Natural killer cell (primary cell): ENCODE measurements around the gene FOXP1. TPM values are rescaled to one million over a fixed set of nuclear protein-coding genes. Genes with fewer than 3 reads are reported as not detected.
A peak's percentile ranks its signal among the peaks of the same experiment; 100 is the strongest.

Source experiments
- ATAC-seq, 3 donors: fragments of 150-1000 bp in 2 of 3; fragments of 200-7000 bp in 1 of 3; cut with Tn5 transposase; 1 replicate in 1 of 3; 2 replicates in 2 of 3; pipeline ENCODE4 v1.10.0; 2021; ENCODE audit warnings: mild to moderate bottlenecking in 2 of 3, moderate library complexity in 2 of 3
- DNase-seq, 2 donors: peaks; one replicate each; pipeline versions ENCODE4 v3.0.0 to v3.0.0-alpha.2; 2013 to 2021; ENCODE audit warnings: mixed read lengths in 1 of 2
- H3K27ac ChIP-seq: one replicate; pipeline ENCODE4 v1.5.1; 2013; ENCODE audit warnings: mild to moderate bottlenecking, low read length
- H3K27me3 ChIP-seq: one replicate; pipeline ENCODE4 v1.6.1; 2013; ENCODE audit warnings: low read length; ENCODE audit not compliant: control insufficient read depth, insufficient read depth
- H3K36me3 ChIP-seq: one replicate; pipeline ENCODE4 v1.6.1; 2013; ENCODE audit warnings: low read length; ENCODE audit not compliant: control insufficient read depth, insufficient read depth
- H3K4me1 ChIP-seq: one replicate; pipeline ENCODE4 v1.6.1; 2013; ENCODE audit warnings: low read length; ENCODE audit not compliant: control insufficient read depth, insufficient read depth
- H3K4me3 ChIP-seq: one replicate; pipeline ENCODE4 v1.5.1; 2013; ENCODE audit warnings: low read length
- H3K9me3 ChIP-seq: one replicate; pipeline ENCODE4 v1.6.1; 2013; ENCODE audit warnings: low read length; ENCODE audit not compliant: control insufficient read depth, insufficient read depth
- H3K27ac Mint-ChIP-seq, 2 donors: one replicate each; pipeline ENCODE4 v1.8.0; 2022; ENCODE audit warnings: mild to moderate bottlenecking in 2 of 2, mixed read lengths in 2 of 2, moderate library complexity in 1 of 2
- H3K27me3 Mint-ChIP-seq, 2 donors: one replicate each; pipeline ENCODE4 v1.8.0; 2022; ENCODE audit warnings: low read depth in 2 of 2, mixed read lengths in 2 of 2
- H3K36me3 Mint-ChIP-seq: one replicate; pipeline ENCODE4 v1.8.0; 2022; ENCODE audit warnings: mixed read lengths
- H3K4me1 Mint-ChIP-seq, 2 donors: one replicate each; pipeline ENCODE4 v1.8.0; 2022; ENCODE audit warnings: mixed read lengths in 2 of 2
- H3K4me3 Mint-ChIP-seq: one replicate; pipeline ENCODE4 v1.8.0; 2022; ENCODE audit warnings: mild to moderate bottlenecking, moderate library complexity, mixed read lengths
- H3K9me3 Mint-ChIP-seq, 2 donors: one replicate each; pipeline ENCODE4 v1.8.0; 2022; ENCODE audit warnings: mixed read lengths in 2 of 2
- CTCF ChIP-seq: fragments of 200-600 bp; IDR thresholded peaks from one replicate; pipeline ENCODE4 v1.8.0; 2022; ENCODE audit warnings: antibody characterized with exemption
- WGBS: methylation state at CpG from one replicate; pipeline ENCODE4 v1.1.7; 2013; ENCODE audit warnings: missing lambda C conversion rate; ENCODE audit not compliant: insufficient coverage; 5-methylcytosine and 5-hydroxymethylcytosine counted together
- intact Hi-C: fragments of 100-400 bp; cut with micrococcal nuclease; formaldehyde crosslinking; loops from one replicate; pipeline ENCODE4 v1.14.2; 2022
- total RNA-seq, 4 donors: library from RNA; stranded (reverse); fragments of 120-200 nt in 1 of 4; gene quantifications; one replicate each; pipeline versions ENCODE4 v1.2.3 to v1.2.4, GENCODE V29; 2013 to 2022

FOXP1 gene
- total RNA-seq, 3 donors from 2014 or later (not counting 1 experiment from before 2014, with no cell fraction given) = 166 to 185 (median 166) TPM

GRCh38 chr3:71026634-71027578 lies 556.6 kb downstream of the FOXP1 start:
- no peaks in the 10 kb centered on the region for H3K9me3 Mint-ChIP-seq
- Histone ChIP-seq H3K4me1 (peaks cover 5% of the 10 kb centered on the region), H3K9me3 (no peaks in the 10 kb centered on the region), H3K36me3 (peaks cover 2% of the 10 kb centered on the region), H3K27ac (no peak overlapping the region), H3K27me3 (no peaks in the 10 kb centered on the region), H3K4me3 (no peak overlapping the region)
- no peaks in the 10 kb centered on the region for H3K36me3 Mint-ChIP-seq
- peaks cover 68 to 70% of the 10 kb centered on the region in 2 donors for H3K4me1 Mint-ChIP-seq
- DNase-seq (no peak), ATAC-seq (no peak)
- TF ChIP-seq CTCF = no peak
- intact Hi-C loops = no loop called here
- H3K4me3 Mint-ChIP-seq = no peak overlapping the region
- H3K27ac Mint-ChIP-seq = peak overlapping the region; percentile 19 to 83
- 97% methylated on average over 6 of the region's 6 CpGs for WGBS
- no peaks in the 10 kb centered on the region for H3K27me3 Mint-ChIP-seq

- Histone ChIP-seq H3K36me3 (no peaks in the 10 kb centered on the region), H3K9me3 (no peaks in the 10 kb centered on the region), H3K4me3 (no peak overlapping the region), H3K27me3 (no peaks in the 10 kb centered on the region), H3K4me1 (peaks cover 4% of the 10 kb centered on the region), H3K27ac (peak overlapping the region; percentile 2)
- no peaks in the 10 kb centered on the region for H3K27me3 Mint-ChIP-seq
- H3K4me3 Mint-ChIP-seq = peak overlapping the region; percentile 61
- TF ChIP-seq CTCF = no peak
- WGBS = 43% methylated on average over 1 of the region's 1 CpG
- no peaks in the 10 kb centered on the region for H3K36me3 Mint-ChIP-seq
- intact Hi-C loops = no loop called here
- H3K9me3 Mint-ChIP-seq = no peaks in the 10 kb centered on the region
- peak overlapping the region; percentile 19 to 83 for H3K27ac Mint-ChIP-seq
- H3K4me1 Mint-ChIP-seq = peaks cover 65 to 68% of the 10 kb centered on the region in 2 donors
- peak in 1 of 3 donors; percentile 38 for ATAC-seq
- DNase-seq = no peak
Observed at GRCh38 chr3:71025516-71025915, 558.0 kb downstream of the FOXP1 start.

GRCh38 chr3:71025010-71025409 lies 558.5 kb downstream of the FOXP1 start:
- no peak overlapping the region for H3K27ac ChIP-seq
- Mint-ChIP-seq H3K36me3 (no peaks in the 10 kb centered on the region), H3K9me3 (no peaks in the 10 kb centered on the region), H3K27ac (peak overlapping the region; percentile 19 to 83), H3K4me1 (peaks cover 62 to 65% of the 10 kb centered on the region in 2 donors), H3K27me3 (no peaks in the 10 kb centered on the region), H3K4me3 (peak overlapping the region; percentile 61)
- ATAC-seq (no peak), DNase-seq (no peak)
- H3K36me3 ChIP-seq = no peaks in the 10 kb centered on the region
- H3K4me1 ChIP-seq = peaks cover 4% of the 10 kb centered on the region
- no peak overlapping the region for H3K4me3 ChIP-seq
- intact Hi-C loops = no loop called here
- no peaks in the 10 kb centered on the region for H3K27me3 ChIP-seq
- H3K9me3 ChIP-seq = no peaks in the 10 kb centered on the region
- 98% methylated on average over 6 of the region's 8 CpGs for WGBS
- no peak for TF ChIP-seq CTCF
